NOMO-1 treated with dmso at 0.1 percent for 144 hours (cell line): ENCODE data around the gene ABR.

Experiments
- DNase-seq: peaks from one replicate; lab custom pipeline; 2025; ENCODE audit not compliant: unreplicated experiment; lab: John Stamatoyannopoulos, UW

Gene ABR

GRCh38 chr17:1202291-1202690 lies 22.5 kb upstream of the ABR start:
- DNase-seq: no peak

DNA sequence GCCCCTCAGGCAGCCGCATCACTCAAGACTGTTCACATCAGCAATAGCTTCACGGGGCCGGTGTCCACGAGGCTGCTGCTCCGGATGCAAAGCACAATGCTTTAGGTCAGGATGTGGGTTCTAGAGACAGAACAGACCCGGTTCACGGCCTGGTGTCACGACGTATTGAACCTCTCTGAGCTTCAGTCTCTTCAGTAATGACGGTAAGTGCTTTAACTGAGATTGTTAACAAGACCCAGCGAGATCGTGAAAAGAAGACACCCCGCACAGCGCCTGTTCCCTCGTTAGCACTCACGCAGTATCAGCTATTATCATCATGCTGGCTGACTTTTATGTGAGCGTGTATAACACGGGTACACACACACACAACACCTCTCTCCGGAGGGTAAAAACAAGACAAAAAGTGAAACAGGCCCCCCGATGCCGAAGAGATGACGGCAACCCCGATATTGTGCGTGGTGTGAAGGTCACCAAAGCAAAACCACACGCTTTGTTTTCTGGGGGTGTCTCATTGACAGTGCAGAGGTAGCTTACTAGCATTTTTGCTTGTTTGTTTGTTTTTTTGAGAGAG lies 21.4 kb upstream of the ABR start:
- DNase-seq: no peak

- peak; percentile 68 for DNase-seq
Measured at GRCh38 chr17:1199271-1199743, 19.5 kb upstream of the ABR start.

- DNase-seq: peak; percentile 99
Measured at GRCh38 chr17:1197781-1198490, 18.2 kb upstream of the ABR start.

DNA sequence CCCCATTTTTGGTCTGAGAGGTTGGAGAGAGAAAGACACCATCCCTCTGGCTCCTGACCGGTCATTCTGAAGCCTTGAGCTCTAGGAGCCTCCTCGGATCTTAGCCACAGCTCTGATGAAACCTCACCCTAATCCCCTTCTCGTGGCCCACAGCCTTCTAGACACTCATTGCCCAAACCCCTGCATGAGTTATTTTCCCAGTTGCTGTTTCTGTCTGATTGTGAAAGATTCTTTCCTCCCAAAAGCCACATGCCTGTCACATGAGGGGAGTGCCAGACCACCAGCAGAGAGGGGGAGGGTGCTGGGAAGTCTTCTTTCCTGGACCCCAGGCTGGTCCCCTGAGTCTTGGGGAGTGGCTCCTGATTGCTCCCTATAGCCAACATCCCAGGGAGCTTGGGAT lies 17.6 kb upstream of the ABR start:
- peak; percentile 84 for DNase-seq

GRCh38 chr17:1196946-1197345 lies 17.2 kb upstream of the ABR start:
- no peak for DNase-seq

- DNase-seq: no peak
Measured at GRCh38 chr17:1192911-1193699, 13.3 kb upstream of the ABR start.

- DNase-seq: no peak
Measured at GRCh38 chr17:1190751-1191331, 11.1 kb upstream of the ABR start.

- DNase-seq: no peak
Measured at GRCh38 chr17:1188812-1189504, 9.2 kb upstream of the ABR start.

GRCh38 chr17:1186923-1187771 lies 7.4 kb upstream of the ABR start:
- DNase-seq: peak; percentile 86

DNA sequence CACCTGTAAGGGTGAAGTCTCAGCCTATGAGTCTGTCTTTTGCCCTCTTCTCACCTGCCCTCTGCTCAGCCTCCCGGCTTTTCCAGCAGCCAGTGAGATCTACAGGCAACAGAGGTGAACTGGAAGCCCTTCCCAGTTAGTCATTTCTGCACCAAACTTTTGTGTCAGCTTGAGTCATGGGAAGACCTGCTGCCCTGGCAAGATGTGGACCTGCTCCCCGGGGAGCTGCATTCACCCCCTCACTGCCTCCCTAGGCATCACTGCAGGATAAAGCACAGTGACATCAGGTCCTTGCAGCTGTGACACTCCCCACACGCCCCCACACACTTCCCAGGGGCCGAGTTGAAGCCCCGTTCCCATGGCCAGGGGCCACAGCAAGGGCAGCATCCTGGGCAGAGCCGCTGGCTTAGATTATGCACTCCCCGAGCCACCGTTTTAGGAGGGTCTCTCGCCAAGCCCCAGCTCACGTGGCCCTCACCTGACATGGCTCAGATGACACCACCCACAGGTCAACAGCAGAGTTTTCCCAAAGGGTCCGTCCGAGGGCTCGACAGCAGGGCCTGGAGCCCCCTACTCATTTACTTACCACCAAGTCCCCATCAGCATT lies 6.5 kb upstream of the ABR start:
- DNase-seq: no peak

DNA sequence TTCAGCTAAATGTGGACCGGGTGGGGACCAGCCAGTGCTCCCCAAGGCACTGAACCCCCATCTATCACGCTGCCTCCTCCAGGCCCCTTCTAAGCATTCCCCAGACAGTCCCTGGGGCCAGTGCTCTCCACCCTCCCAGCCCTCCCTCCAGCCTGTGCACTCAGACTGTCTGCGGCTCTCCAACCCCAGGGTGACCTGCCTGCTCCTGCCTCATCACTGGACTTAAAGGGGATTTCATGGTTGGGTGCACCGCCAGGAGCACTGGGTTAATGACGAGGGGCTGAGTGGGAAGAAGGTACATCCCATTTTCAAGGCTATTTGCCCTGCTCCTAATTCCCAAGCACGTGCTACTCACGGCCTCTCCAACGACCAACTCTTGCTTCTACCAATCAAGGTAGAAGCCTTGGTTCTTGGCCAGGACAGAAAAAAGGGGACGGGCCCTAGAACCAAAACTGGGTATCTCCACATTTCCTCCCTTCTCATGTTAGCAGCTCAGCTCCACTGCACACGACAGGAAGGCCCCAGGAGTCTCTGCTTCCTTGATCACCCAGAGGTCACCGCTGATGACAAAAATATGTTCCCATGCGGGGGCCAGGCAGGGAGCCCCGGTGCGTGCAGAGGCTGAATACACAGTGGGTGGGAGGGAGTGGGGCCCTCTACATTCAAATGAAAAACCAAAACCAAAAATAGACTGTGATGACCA lies 3.5 kb upstream of the ABR start:
- no peak for DNase-seq

DNA sequence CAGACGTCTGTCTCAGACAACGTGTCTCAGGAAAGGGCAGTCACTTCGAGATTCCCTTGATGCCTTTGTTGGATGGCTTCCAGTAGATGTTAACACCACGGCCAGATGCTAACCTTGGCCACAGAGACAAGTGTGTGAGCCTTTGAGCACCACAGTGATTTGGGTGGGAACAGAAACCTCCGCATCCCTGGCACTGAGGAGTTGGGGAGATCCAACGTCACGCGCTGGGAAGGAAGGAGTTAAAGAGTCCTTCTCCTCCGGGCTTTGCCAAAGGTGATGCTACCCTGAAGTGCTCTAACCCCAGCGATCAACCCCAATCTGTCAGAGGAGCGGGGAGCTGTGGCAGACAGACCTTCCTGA lies 3.0 kb upstream of the ABR start:
- no peak for DNase-seq

GRCh38 chr17:1181753-1182137 lies 2.0 kb upstream of the ABR start:
- no peak for DNase-seq

DNA sequence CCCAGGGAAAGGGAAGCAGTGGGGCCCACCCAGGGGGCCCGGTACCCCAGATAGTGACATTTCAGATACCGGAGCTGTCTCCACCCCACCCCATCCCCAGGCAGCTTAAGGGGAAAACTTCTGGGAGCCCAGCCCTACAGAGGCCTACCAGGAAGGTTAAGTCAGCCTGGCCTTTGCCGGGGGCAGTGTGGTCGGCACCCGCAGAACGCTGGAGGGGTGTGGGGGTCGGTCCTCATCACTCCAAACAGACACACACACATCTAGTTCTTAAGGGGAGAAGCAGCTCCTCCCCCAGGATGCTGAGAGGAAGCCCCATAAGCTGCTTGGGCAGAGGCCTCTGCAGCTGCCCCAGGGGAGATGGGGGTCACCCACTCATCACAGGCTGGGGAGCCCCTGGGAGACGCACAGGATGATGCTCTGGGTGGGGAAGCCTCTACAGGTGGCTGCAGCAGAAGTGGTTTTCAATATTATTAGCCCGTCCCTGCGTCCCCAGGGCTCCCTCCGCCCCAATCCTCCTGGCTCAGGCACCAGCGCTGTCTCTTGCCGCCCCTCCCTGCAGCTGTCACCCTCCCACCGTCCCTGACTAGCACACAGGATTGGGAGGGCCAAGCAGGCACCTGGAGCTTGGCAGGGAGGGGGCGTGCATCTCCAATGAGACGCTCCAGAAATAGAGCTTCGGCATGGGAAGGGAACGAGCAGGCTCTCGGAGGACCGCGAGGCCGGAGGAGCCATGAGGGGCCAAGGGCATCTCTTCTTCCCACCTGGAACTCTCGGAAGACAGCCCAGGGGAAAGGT lies 1.4 kb upstream of the ABR start:
- no peak for DNase-seq

GRCh38 chr17:1179112-1179817 lies 516 bp downstream of the ABR start:
- DNase-seq: no peak

DNA sequence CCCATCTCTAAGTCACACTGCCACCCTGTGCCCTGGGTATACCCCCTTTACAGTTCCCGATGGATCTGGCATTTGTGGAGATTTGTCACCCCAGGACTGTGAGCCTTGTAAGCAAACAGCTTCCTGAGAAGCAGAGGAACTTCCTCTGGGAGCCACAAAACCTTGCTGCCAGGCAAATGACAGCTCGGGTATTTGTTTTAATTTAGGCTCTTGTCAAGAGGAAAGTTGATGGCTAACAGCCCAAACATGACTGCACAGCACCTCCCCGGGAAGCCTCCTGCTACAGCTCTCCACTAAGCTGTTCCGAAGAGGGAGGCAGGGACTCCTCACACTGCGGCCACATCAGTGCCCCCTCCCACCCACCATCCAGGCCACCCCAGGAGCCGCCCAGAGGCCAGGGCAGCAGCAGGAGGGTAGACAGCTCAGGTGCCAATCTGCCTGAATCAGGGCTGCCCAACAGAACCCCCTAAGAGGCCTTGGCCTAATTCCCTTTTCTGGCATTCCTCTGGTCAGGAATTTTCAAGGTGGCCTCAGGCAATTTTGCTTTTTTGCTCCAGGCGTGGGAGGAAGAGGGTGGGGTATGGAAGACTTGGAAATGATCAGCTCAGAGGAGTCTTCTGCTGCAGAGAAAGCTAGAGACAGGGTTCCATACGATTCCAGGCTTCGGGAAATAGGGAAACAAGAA lies 2.6 kb downstream of the ABR start:
- no peak for DNase-seq
